ENCODE results near the gene PAX2. TPM values are rescaled to one million over a fixed set of nuclear protein-coding genes. Genes with fewer than 3 reads are reported as not detected.

PAX2 gene
- total RNA-seq, 1 experiment from 2014 or later = not detected

- Mint-ChIP-seq H3K9me3 (peaks cover 3 to 6% of the 10 kb centered on the region in 2 experiments; a peak in 2 of 5 replicates), H3K4me1 (peaks cover 15 to 40% of the 10 kb centered on the region in 2 experiments), H3K27me3 (ENCODE audit: low read depth) (peaks cover 100% of the 10 kb centered on the region), H3K36me3 (ENCODE audit: insufficient read depth in 1 of 3, low read depth in 3 of 3) (0 out of 7 replicates have a peak, but pooled peaks cover 0 to 1% (median 0%) of the 10 kb centered on the region in 3 experiments), H3K27ac (no peak overlapping the region), H3K4me3 (peak overlapping the region in 1 of 2 experiments; percentile 67; a peak in 2 of 5 replicates)
- DNase-seq = no peak
- no peak overlapping the region for H3K9ac ChIP-seq (ENCODE audit: extremely low read depth, insufficient read length, low read length)
- no CpG with 5 or more reads among the region's 56 CpGs for WGBS (ENCODE audit: extremely low coverage, insufficient read length, low lambda C conversion rate)
- no peak overlapping the region for H3T11ph ChIP-seq (ENCODE audit: low read length)
- H3K23ac ChIP-seq (ENCODE audit: insufficient read length, low read depth, low read length) = no peak overlapping the region
- no peak overlapping the region for H2BK20ac ChIP-seq (ENCODE audit: low read depth, low read length, poor library complexity, severe bottlenecking)
- H4K5ac ChIP-seq (ENCODE audit: insufficient read length, low read depth, low read length) = no peak overlapping the region
- H3K79me2 ChIP-seq (ENCODE audit: insufficient read depth, low read length) = no peaks in the 10 kb centered on the region
- H3K27ac ChIP-seq (ENCODE audit: insufficient read length, low read depth, low read length) = no peak overlapping the region
- H3K56ac ChIP-seq (ENCODE audit: insufficient read length, low read depth, low read length) = no peak overlapping the region
- H2AFZ ChIP-seq (ENCODE audit: low read length) = no peak overlapping the region
- no peak overlapping the region for H4K91ac ChIP-seq (ENCODE audit: insufficient read length, low read depth, low read length)
- no peaks in the 10 kb centered on the region for H3K9me3 ChIP-seq (ENCODE audit: control insufficient read depth, low read depth, low read length)
- peaks cover 87% of the 10 kb centered on the region for H3K27me3 ChIP-seq (ENCODE audit: insufficient read depth, low read length)
- H4K20me1 ChIP-seq (ENCODE audit: control insufficient read depth, insufficient read depth, insufficient read length) = peaks cover 7% of the 10 kb centered on the region
- peaks cover 8% of the 10 kb centered on the region for H3K23me2 ChIP-seq (ENCODE audit: insufficient read length, low read depth, low read length, poor library complexity, severe bottlenecking)
- H3K4ac ChIP-seq (ENCODE audit: low read depth, low read length) = no peak overlapping the region
- no peak overlapping the region for H3K4me2 ChIP-seq (ENCODE audit: insufficient read depth, insufficient read length, low read length)
- H2BK15ac ChIP-seq (ENCODE audit: low read depth, low read length) = no peak overlapping the region
- H2BK120ac ChIP-seq (ENCODE audit: low read depth, low read length, poor library complexity, severe bottlenecking) = no peak overlapping the region
- no peak overlapping the region for H4K8ac ChIP-seq (replicated peaks; ENCODE audit: insufficient read length, low read depth, low read length)
- no peak overlapping the region for H3K18ac ChIP-seq (ENCODE audit: insufficient read length, low read depth, low read length)
- H3K79me1 ChIP-seq (ENCODE audit: insufficient read depth, low read depth, low read length, poor library complexity, severe bottlenecking) = no peaks in the 10 kb centered on the region
- no peak overlapping the region for H2BK5ac ChIP-seq (ENCODE audit: insufficient read length, low read length)
- no peak overlapping the region for H2BK12ac ChIP-seq (ENCODE audit: insufficient read length, low read depth, low read length)
- no peaks in the 10 kb centered on the region for H3K4me1 ChIP-seq (ENCODE audit: insufficient read depth, low read length)
- TF ChIP-seq, protein P1, sequence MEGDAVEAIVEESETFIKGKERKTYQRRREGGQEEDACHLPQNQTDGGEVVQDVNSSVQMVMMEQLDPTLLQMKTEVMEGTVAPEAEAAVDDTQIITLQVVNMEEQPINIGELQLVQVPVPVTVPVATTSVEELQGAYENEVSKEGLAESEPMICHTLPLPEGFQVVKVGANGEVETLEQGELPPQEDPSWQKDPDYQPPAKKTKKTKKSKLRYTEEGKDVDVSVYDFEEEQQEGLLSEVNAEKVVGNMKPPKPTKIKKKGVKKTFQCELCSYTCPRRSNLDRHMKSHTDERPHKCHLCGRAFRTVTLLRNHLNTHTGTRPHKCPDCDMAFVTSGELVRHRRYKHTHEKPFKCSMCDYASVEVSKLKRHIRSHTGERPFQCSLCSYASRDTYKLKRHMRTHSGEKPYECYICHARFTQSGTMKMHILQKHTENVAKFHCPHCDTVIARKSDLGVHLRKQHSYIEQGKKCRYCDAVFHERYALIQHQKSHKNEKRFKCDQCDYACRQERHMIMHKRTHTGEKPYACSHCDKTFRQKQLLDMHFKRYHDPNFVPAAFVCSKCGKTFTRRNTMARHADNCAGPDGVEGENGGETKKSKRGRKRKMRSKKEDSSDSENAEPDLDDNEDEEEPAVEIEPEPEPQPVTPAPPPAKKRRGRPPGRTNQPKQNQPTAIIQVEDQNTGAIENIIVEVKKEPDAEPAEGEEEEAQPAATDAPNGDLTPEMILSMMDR (conservative IDR thresholded peaks at IDR 0.05) = no peak
- no peak overlapping the region for H3K14ac ChIP-seq (ENCODE audit: insufficient read depth, low read length)
- H2AK5ac ChIP-seq (ENCODE audit: insufficient read length, low read length) = no peak overlapping the region
Observed at GRCh38 chr10:100748231-100749058, 3.1 kb downstream of the PAX2 start.
